HCT116 (cell line): Measurements from ENCODE around the gene CRACDL. TPM values are rescaled to one million over a fixed set of nuclear protein-coding genes. Genes with fewer than 3 reads are reported as not detected.

ENCODE experiments used
- ATAC-seq: fragments of 200-7000 bp; cut with Tn5 transposase; 2 replicates; pipeline ENCODE4 v1.9.1; 2020; ENCODE audit warnings: mild to moderate bottlenecking, moderate library complexity
- BruUV-seq: library from RNA; stranded (reverse); fragments of 400-500 nt; replicated peaks from 2 replicates; lab custom pipeline; 2021; lab: Mats Ljungman, UMichigan
- CTCF ChIA-PET: fragments of 300-600 bp; sonication (Branson Sonifier 250); formaldehyde crosslinking; loops from one replicate; lab custom pipeline; 2021; ENCODE audit warnings: antibody characterized with exemption; lab: Charles Lee
- POLR2A ChIA-PET: fragments of 300-600, 350-600 bp; sonication (Branson Sonifier 250); formaldehyde crosslinking; loops from one replicate; lab custom pipeline; 2021; ENCODE audit warnings: antibody characterized with exemption; lab: Charles Lee
- RAD21 ChIA-PET, 2 experiments: fragments of 300-600 bp; sonication (Branson Sonifier 250); formaldehyde crosslinking; loops; one replicate each; lab custom pipeline; 2023; ENCODE audit warnings: low total read pairs in 2 of 2; ENCODE audit not compliant: uncharacterized antibody in 2 of 2, unreplicated experiment in 2 of 2, low non-redundant PET in 1 of 2; lab: Charles Lee
- DNase-seq: peaks from one replicate; pipeline ENCODE4 v3.0.0-alpha.2; 2010; ENCODE audit warnings: low read depth, low spot score
- H2AFZ ChIP-seq: fragments of 200-600 bp; shearing (Covaris generic), sonication (generic); 2 replicates; pipeline ENCODE4 v1.6.1; 2017; ENCODE audit warnings: low read depth, mixed run types, mixed read lengths, antibody characterized with exemption, low read length; ENCODE audit not compliant: poor library complexity, severe bottlenecking
- H3K27ac ChIP-seq: 2 replicates; pipeline ENCODE4 v1.5.1; 2012; ENCODE audit warnings: low read depth, low read length
- H3K27me3 ChIP-seq: fragments of 200-600 bp; sonication (generic); 2 replicates; pipeline ENCODE4 v1.6.1; 2016; ENCODE audit warnings: mixed run types, low read length, mixed read lengths; ENCODE audit not compliant: insufficient read depth
- H3K36me3 ChIP-seq, 2 experiments: fragments of 200-500 bp in 1 of 2; fragments of 200-600 bp in 1 of 2; sonication (Bioruptor generic) in 1 of 2; sonication (generic) in 1 of 2; 2 replicates each; pipeline versions ENCODE4 v1.5.1 to v1.6.1; 2014 to 2016; ENCODE audit warnings: low read length in 2 of 2, inconsistent platforms in 1 of 2, mixed read lengths in 1 of 2, mixed run types in 1 of 2; ENCODE audit not compliant: insufficient read depth in 2 of 2, control insufficient read depth in 1 of 2
- H3K4me1 ChIP-seq, 2 experiments: fragments of 200-600 bp in 1 of 2; sonication (generic) in 1 of 2; 2 replicates each; pipeline versions ENCODE4 v1.5.1 to v1.6.1; 2012 to 2017; ENCODE audit warnings: low read length in 2 of 2, inconsistent platforms in 1 of 2, mild to moderate bottlenecking in 1 of 2, mixed read lengths in 1 of 2, mixed run types in 1 of 2, moderate library complexity in 1 of 2; ENCODE audit not compliant: insufficient read depth in 2 of 2, control insufficient read depth in 1 of 2
- H3K4me2 ChIP-seq: fragments of 200-600 bp; sonication (generic); 2 replicates; pipeline ENCODE4 v1.6.1; 2017; ENCODE audit warnings: mixed run types, low read length, mixed read lengths
- H3K4me3 ChIP-seq, 2 experiments: fragments of 200-600 bp in 1 of 2; sonication (generic) in 1 of 2; replicated peaks in 1 of 2; 2 replicates each; pipeline ENCODE4 v1.5.1; 2011 to 2016; ENCODE audit warnings: low read length in 2 of 2, control low read depth in 1 of 2, low read depth in 1 of 2, mild to moderate bottlenecking in 1 of 2, mixed read lengths in 1 of 2, mixed run types in 1 of 2
- H3K79me2 ChIP-seq: fragments of 200-600 bp; sonication (generic); 2 replicates; pipeline ENCODE4 v1.6.1; 2017; ENCODE audit warnings: mild to moderate bottlenecking, mixed run types, low read length, moderate library complexity, mixed read lengths; ENCODE audit not compliant: insufficient read depth
- H3K9ac ChIP-seq: fragments of 200-600 bp; sonication (generic); 2 replicates; pipeline ENCODE4 v1.6.1; 2016; ENCODE audit warnings: low read length, mixed read lengths
- H3K9me2 ChIP-seq: fragments of 200-600 bp; sonication (generic), shearing (Covaris generic); 2 replicates; pipeline ENCODE4 v1.6.1; 2017; ENCODE audit warnings: mixed run types, mild to moderate bottlenecking, moderate library complexity; ENCODE audit not compliant: insufficient read depth
- H3K9me3 ChIP-seq, 2 experiments: fragments of 200-500 bp in 1 of 2; fragments of 200-600 bp in 1 of 2; sonication (Bioruptor generic) in 1 of 2; sonication (generic) in 1 of 2; 2 replicates each; pipeline ENCODE4 v1.6.1; 2014 to 2017; ENCODE audit warnings: low read length in 2 of 2, mixed read lengths in 2 of 2, inconsistent platforms in 1 of 2, low read depth in 1 of 2, mild to moderate bottlenecking in 1 of 2, mixed run types in 1 of 2, moderate library complexity in 1 of 2; ENCODE audit not compliant: control insufficient read depth in 1 of 2, insufficient read depth in 1 of 2
- H4K20me1 ChIP-seq: fragments of 200-600 bp; sonication (generic), shearing (Covaris generic); 2 replicates; pipeline ENCODE4 v1.6.1; 2017; ENCODE audit warnings: mixed run types, mild to moderate bottlenecking, moderate library complexity; ENCODE audit not compliant: insufficient read depth
- CBX3 ChIP-seq: IDR thresholded peaks from 2 replicates; pipeline ENCODE4 v1.6.1; 2012; ENCODE audit warnings: low read depth
- CEBPB ChIP-seq: IDR thresholded peaks from 2 replicates; pipeline ENCODE4 v1.6.1; 2012; ENCODE audit warnings: low read depth
- CTCF ChIP-seq, 3 experiments: fragments of 200-600 bp in 1 of 3; sonication (generic) in 1 of 3; IDR thresholded peaks in 2 of 3; conservative IDR thresholded peaks in 1 of 3; 2 replicates each; pipeline ENCODE4 v1.5.1; 2012 to 2017; ENCODE audit warnings: low read depth in 2 of 3, low read length in 2 of 3, antibody characterized with exemption in 1 of 3, borderline replicate concordance in 1 of 3, control low read depth in 1 of 3, mild to moderate bottlenecking in 1 of 3, mixed read lengths in 1 of 3, mixed run types in 1 of 3, moderate library complexity in 1 of 3; ENCODE audit not compliant: insufficient read depth in 1 of 3
- EGR1 ChIP-seq: IDR thresholded peaks from 2 replicates; pipeline ENCODE4 v1.6.1; 2012; ENCODE audit warnings: low read depth
- ELF1 ChIP-seq: IDR thresholded peaks from 2 replicates; pipeline ENCODE4 v1.6.1; 2012; ENCODE audit warnings: low read depth, borderline replicate concordance
- EZH2 ChIP-seq: fragments of 200-600 bp; sonication (generic); IDR thresholded peaks from 2 replicates; pipeline ENCODE4 v1.6.1; 2017; ENCODE audit warnings: antibody characterized with exemption, mixed run types
- FOSL1 ChIP-seq: IDR thresholded peaks from 2 replicates; pipeline ENCODE4 v1.6.1; 2012; ENCODE audit warnings: low read depth
- JUND ChIP-seq: IDR thresholded peaks from 2 replicates; pipeline ENCODE4 v1.6.1; 2012
- POLR2A ChIP-seq: IDR thresholded peaks from 2 replicates; pipeline ENCODE4 v1.7.0; 2011; ENCODE audit warnings: borderline replicate concordance; ENCODE audit not compliant: insufficient read depth, insufficient read length; ENCODE audit errors: extremely low read depth
- POLR2AphosphoS5 ChIP-seq: IDR thresholded peaks from 2 replicates; pipeline ENCODE4 v1.6.1; 2011; ENCODE audit warnings: mild to moderate bottlenecking, low read depth, low read length, moderate library complexity
- SIN3A ChIP-seq: IDR thresholded peaks from 2 replicates; pipeline ENCODE4 v1.6.1; 2012; ENCODE audit warnings: low read depth
- SP1 ChIP-seq: IDR thresholded peaks from 2 replicates; pipeline ENCODE4 v1.6.1; 2012; ENCODE audit warnings: low read depth
- TCF7L2 ChIP-seq: IDR thresholded peaks from 2 replicates; pipeline ENCODE4 v1.7.0; 2011; ENCODE audit warnings: borderline replicate concordance, inconsistent platforms; ENCODE audit not compliant: insufficient read depth, insufficient read length; ENCODE audit errors: extremely low read depth
- YY1 ChIP-seq: IDR thresholded peaks from 2 replicates; pipeline ENCODE4 v1.6.1; 2011; ENCODE audit warnings: low read length, low read depth, moderate library complexity, mild to moderate bottlenecking; ENCODE audit not compliant: insufficient replicate concordance; ENCODE audit errors: extremely low read depth
- ZFX ChIP-seq: fragments of 450-650 bp; IDR thresholded peaks from 2 replicates; pipeline ENCODE4 v1.6.1; 2017
- ZNF274 ChIP-seq: fragments of 200-500 bp; sonication (Bioruptor generic); IDR thresholded peaks from 2 replicates; pipeline ENCODE4 v1.6.1; 2014; ENCODE audit warnings: mild to moderate bottlenecking, low read depth, low read length, inconsistent platforms
- intact Hi-C: fragments of 100-400 bp; cut with micrococcal nuclease; formaldehyde crosslinking; loops from 2 replicates; pipeline ENCODE4 v1.10.0; 2022
- total RNA-seq: library from RNA; stranded (reverse); gene quantifications from one replicate; pipeline ENCODE4 v1.2.1, GENCODE V29; 2021; ENCODE audit not compliant: unreplicated experiment
- TF ChIP-seq, protein P1 (sequence below): IDR thresholded peaks from 2 replicates; pipeline ENCODE4 v1.6.1; 2012
- TF ChIP-seq, protein P2 (sequence below): IDR thresholded peaks from 2 replicates; pipeline ENCODE4 v1.6.1; 2012; ENCODE audit warnings: low read depth
- TF ChIP-seq, protein P3 (sequence below): IDR thresholded peaks from 2 replicates; pipeline ENCODE4 v1.6.1; 2012

Gene CRACDL
- total RNA-seq, 1 experiment from 2014 or later = 1.1 TPM

DNA sequence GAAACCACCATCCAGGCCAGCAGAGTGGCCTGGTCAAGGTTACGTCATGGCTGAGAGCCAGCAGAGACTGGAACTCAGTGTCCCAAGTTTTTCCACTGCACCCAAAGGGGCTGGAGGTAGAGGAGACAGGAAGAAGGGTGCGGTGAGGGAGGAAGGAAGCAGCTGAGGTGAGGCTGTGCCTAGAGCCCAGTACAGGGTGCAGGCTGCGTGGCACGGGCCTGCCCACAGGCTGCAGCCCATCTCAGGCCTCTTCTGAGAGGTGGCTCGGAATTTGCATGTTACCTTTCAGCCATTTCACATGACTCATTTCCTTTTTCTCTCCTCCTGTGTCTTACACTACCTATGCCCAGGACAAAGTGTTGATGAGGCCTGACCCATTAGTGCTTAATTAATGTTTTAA is 191.4 kb downstream of the CRACDL start:
- no peaks in the 10 kb centered on the region for H3K79me2 ChIP-seq
- no peak overlapping the region for H2AFZ ChIP-seq
- peaks cover 0 to 4% of the 10 kb centered on the region in 2 experiments; a peak in 1 of 4 replicates for H3K4me1 ChIP-seq
- ChIA-PET CTCF (no interaction called here), POLR2A (no interaction called here), RAD21 (no interaction called here)
- no peaks in the 10 kb centered on the region for H3K9me2 ChIP-seq
- H3K36me3 ChIP-seq = no peaks in the 10 kb centered on the region
- H3K27me3 ChIP-seq = no peaks in the 10 kb centered on the region
- DNase-seq = no peak
- no peaks in the 10 kb centered on the region for H4K20me1 ChIP-seq
- H3K9me3 ChIP-seq = no peaks in the 10 kb centered on the region
- BruUV-seq = no TSS peak
- no peak overlapping the region for H3K4me3 ChIP-seq
- no peak overlapping the region for H3K27ac ChIP-seq
- no peak overlapping the region for H3K4me2 ChIP-seq
- intact Hi-C loops = no loop called here
- TF ChIP-seq FOSL1 (no peak), SP1 (no peak), ZFX (no peak), YY1 (no peak), POLR2AphosphoS5 (no peak), JUND (no peak), POLR2A (no peak), CTCF (IDR thresholded peaks at IDR 0.05 in 2 of 3, conservative IDR thresholded peaks at IDR 0.05 in 1 of 3; ENCODE audit: borderline replicate concordance in 1 of 3, insufficient read depth in 1 of 3, low read depth in 2 of 3, low read length in 2 of 3) (no peak), CEBPB (no peak), ZNF274 (no peak), TCF7L2 (no peak), EGR1 (no peak), EZH2 (no peak), CBX3 (no peak), SIN3A (no peak), ELF1 (no peak)
- TF ChIP-seq, protein P1, sequence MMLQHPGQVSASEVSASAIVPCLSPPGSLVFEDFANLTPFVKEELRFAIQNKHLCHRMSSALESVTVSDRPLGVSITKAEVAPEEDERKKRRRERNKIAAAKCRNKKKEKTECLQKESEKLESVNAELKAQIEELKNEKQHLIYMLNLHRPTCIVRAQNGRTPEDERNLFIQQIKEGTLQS = no peak
- TF ChIP-seq, protein P2, sequence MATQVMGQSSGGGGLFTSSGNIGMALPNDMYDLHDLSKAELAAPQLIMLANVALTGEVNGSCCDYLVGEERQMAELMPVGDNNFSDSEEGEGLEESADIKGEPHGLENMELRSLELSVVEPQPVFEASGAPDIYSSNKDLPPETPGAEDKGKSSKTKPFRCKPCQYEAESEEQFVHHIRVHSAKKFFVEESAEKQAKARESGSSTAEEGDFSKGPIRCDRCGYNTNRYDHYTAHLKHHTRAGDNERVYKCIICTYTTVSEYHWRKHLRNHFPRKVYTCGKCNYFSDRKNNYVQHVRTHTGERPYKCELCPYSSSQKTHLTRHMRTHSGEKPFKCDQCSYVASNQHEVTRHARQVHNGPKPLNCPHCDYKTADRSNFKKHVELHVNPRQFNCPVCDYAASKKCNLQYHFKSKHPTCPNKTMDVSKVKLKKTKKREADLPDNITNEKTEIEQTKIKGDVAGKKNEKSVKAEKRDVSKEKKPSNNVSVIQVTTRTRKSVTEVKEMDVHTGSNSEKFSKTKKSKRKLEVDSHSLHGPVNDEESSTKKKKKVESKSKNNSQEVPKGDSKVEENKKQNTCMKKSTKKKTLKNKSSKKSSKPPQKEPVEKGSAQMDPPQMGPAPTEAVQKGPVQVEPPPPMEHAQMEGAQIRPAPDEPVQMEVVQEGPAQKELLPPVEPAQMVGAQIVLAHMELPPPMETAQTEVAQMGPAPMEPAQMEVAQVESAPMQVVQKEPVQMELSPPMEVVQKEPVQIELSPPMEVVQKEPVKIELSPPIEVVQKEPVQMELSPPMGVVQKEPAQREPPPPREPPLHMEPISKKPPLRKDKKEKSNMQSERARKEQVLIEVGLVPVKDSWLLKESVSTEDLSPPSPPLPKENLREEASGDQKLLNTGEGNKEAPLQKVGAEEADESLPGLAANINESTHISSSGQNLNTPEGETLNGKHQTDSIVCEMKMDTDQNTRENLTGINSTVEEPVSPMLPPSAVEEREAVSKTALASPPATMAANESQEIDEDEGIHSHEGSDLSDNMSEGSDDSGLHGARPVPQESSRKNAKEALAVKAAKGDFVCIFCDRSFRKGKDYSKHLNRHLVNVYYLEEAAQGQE = no peak
- TF ChIP-seq, protein P3, sequence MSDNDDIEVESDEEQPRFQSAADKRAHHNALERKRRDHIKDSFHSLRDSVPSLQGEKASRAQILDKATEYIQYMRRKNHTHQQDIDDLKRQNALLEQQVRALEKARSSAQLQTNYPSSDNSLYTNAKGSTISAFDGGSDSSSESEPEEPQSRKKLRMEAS = no peak
- no peak for ATAC-seq
- no peak overlapping the region for H3K9ac ChIP-seq
